AG20443 (cell line): Measurements from ENCODE around the gene PCDHGB3.

Experiments
- DNase-seq: peaks from one replicate; pipeline ENCODE4 v3.0.0; 2012; ENCODE audit warnings: low spot score, mixed read lengths

The PCDHGB3 gene

DNA sequence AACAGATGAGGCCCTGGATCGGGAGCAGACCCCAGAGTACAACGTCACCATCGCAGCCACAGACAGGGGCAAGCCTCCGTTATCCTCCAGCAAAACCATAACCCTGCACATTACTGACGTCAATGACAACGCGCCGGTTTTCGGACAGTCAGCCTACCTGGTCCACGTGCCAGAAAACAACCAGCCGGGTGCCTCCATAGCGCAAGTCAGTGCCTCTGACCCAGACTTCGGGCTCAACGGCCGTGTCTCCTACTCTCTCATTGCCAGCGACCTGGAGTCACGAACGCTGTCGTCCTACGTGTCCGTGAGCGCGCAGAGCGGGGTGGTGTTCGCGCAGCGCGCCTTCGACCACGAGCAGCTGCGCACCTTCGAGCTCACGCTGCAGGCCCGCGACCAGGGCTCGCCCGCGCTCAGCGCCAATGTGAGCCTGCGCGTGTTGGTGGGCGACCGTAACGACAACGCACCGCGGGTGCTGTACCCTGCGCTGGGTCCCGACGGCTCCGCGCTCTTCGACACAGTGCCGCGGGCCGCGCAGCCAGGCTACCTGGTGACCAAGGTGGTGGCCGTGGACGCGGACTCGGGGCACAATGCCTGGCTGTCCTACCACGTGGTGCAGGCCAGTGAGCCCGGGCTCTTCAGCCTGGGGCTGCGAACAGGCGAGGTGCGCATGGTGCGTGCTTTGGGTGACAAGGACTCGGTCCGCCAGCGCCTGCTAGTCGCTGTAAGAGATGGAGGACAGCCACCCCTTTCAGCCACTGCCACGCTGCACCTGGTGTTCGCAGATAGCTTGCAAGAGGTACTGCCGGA is 49.2 kb downstream of the PCDHGB3 start:
- DNase-seq, result no peak

DNA sequence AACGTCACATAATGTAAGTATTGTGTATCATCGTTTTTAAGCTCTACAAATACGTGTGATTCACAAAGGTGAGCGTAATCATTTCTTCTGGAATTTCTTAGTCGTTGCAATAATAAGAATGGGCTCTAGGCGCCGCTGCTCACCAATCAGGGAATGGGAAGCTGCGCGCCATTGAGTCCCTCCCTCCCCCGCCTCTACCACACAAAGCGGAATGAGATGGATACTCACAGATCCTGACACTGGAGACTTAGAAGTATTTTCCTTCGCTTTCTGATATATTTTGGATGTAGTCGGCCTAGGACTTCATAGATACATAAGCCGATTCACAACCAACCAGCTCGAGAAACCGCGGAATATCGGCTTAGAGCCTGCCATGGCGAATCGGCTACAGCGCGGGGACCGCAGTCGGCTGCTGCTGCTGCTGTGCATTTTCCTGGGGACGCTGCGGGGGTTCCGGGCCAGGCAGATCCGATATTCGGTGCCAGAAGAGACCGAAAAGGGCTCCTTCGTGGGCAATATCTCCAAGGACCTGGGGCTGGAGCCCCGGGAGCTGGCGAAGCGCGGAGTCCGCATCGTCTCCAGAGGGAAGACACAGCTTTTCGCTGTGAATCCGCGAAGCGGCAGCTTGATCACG is 50.9 kb downstream of the PCDHGB3 start, which contains the start of gene PCDHGA11:
Gene PCDHGA11, plus strand, starts transcription at position 197 of the 634 bp plus-strand sequence. Its CDS starts 177 bp downstream, at position 374.
- DNase-seq, result peak; percentile 57

DNA sequence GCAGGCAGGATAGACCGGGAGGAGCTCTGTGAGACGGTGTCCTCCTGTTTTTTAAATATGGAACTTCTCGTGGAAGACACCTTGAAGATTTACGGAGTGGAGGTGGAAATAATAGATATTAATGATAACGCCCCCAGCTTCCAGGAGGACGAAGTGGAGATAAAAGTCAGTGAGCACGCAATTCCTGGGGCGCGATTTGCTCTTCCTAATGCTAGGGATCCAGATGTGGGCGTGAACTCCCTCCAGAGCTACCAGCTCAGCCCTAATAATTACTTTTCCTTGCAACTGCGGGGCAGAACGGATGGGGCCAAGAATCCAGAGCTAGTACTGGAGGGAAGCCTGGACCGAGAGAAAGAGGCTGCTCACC is 51.4 kb downstream of the PCDHGB3 start:
- no peak for DNase-seq
